SU-DHL-6 (cell line): Measurements from ENCODE around the gene CPT1B.

Experiments
- EZH2phosphoT487 ChIP-seq: fragments of 200-600 bp; sonication (generic), shearing (Covaris generic); conservative IDR thresholded peaks from 2 replicates; pipeline ENCODE4 v1.6.1; 2018; ENCODE audit warnings: mild to moderate bottlenecking, antibody characterized with exemption, low read length, moderate library complexity, mixed read lengths
- TF ChIP-seq, protein P1 (sequence below): fragments of 200-600 bp; sonication (generic); IDR thresholded peaks from one replicate; pipeline ENCODE4 v1.5.1; 2017; ENCODE audit warnings: antibody characterized with exemption, mild to moderate bottlenecking, low read length, moderate library complexity; ENCODE audit not compliant: insufficient read depth, poor library complexity, severe bottlenecking

DNA sequence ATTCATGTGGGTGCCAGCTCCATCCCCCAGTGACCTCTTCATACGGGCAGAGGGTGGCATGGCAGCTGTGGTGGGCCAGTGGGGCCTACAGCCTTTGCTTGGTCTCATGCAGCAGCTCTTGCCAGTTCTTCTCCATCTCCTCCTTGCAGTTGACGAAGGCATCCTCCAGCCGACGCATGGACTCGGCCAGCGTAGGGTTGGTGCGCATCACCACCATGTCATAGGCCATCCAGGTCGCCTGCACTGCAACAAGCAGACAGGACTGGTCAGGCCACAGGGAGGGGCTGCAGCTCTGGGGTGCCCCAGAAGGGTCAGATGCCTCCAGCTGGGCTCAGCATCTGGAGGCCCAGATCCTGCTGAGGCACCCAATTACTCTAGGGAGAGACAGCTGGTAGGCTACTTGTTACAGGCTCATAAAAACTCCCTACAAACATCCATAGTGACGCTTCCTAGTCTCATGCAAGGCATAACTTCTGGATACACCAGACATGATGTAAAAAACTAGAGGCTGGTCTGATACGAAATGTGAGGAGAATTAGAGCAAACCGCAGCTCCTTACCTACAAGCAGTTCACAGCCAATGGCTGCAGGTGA, 27.0 kb downstream of the CPT1B start:
- TF ChIP-seq, protein P1, sequence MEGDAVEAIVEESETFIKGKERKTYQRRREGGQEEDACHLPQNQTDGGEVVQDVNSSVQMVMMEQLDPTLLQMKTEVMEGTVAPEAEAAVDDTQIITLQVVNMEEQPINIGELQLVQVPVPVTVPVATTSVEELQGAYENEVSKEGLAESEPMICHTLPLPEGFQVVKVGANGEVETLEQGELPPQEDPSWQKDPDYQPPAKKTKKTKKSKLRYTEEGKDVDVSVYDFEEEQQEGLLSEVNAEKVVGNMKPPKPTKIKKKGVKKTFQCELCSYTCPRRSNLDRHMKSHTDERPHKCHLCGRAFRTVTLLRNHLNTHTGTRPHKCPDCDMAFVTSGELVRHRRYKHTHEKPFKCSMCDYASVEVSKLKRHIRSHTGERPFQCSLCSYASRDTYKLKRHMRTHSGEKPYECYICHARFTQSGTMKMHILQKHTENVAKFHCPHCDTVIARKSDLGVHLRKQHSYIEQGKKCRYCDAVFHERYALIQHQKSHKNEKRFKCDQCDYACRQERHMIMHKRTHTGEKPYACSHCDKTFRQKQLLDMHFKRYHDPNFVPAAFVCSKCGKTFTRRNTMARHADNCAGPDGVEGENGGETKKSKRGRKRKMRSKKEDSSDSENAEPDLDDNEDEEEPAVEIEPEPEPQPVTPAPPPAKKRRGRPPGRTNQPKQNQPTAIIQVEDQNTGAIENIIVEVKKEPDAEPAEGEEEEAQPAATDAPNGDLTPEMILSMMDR: no peak
- TF ChIP-seq EZH2phosphoT487: no peak
